Gastrocnemius medialis (tissue), 4 donors: ENCODE results near the gene INPPL1. TPM values are rescaled to one million over a fixed set of nuclear protein-coding genes. Genes with fewer than 3 reads are reported as not detected.

Experiments
- ATAC-seq, 2 donors: fragments of 150-250 bp; one replicate each; pipeline ENCODE4 v1.9.1; 2016
- DNase-seq, 2 donors: peaks; one replicate each; pipeline ENCODE4 v3.0.0-alpha.2; 2019
- H3K27ac ChIP-seq, 4 donors: fragments of 200-600 bp; sonication (generic); 1 replicate in 1 of 4; 2 replicates in 3 of 4; pipeline ENCODE4 v1.5.1; 2016 to 2018; ENCODE audit warnings: mild to moderate bottlenecking in 2 of 4, moderate library complexity in 1 of 4
- H3K27me3 ChIP-seq, 3 donors: fragments of 200-600 bp; sonication (generic) in 2 of 3; 1 replicate in 1 of 3; 2 replicates in 2 of 3; pipeline versions ENCODE4 v1.5.1 to v1.6.0; 2016 to 2019; ENCODE audit warnings: mild to moderate bottlenecking in 1 of 3, moderate library complexity in 1 of 3
- H3K36me3 ChIP-seq, 2 donors: fragments of 200-600 bp; sonication (generic) in 1 of 2; one replicate each; pipeline ENCODE4 v1.5.1; 2017 to 2018
- H3K4me1 ChIP-seq, 2 donors: fragments of 200-600 bp; sonication (generic) in 1 of 2; one replicate each; pipeline ENCODE4 v1.5.1; 2016 to 2017; ENCODE audit warnings: mild to moderate bottlenecking in 2 of 2
- H3K4me3 ChIP-seq, 4 donors: fragments of 200-600 bp; sonication (generic) in 3 of 4; 1 replicate in 1 of 4; 2 replicates in 3 of 4; pipeline ENCODE4 v1.5.1; 2016 to 2019; ENCODE audit warnings: mild to moderate bottlenecking in 2 of 4
- H3K9me3 ChIP-seq, 3 donors: fragments of 200-600 bp; sonication (generic) in 2 of 3; 1 replicate in 1 of 3; 2 replicates in 2 of 3; pipeline ENCODE4 v1.5.1; 2016 to 2019
- POLR2A ChIP-seq, 2 donors: fragments of 450-650 bp; IDR thresholded peaks; one replicate each; pipeline ENCODE4 v1.6.1; 2017; ENCODE audit warnings: antibody characterized with exemption in 2 of 2, mild to moderate bottlenecking in 2 of 2, moderate library complexity in 2 of 2
- in situ Hi-C, 4 donors: fragments of 200-750 bp; cut with MboI; loops; one replicate each; pipeline versions ENCODE4 v1.15.0 to v1.8.0; 2017; ENCODE audit warnings: low sequenced_read_pairs in 4 of 4
- intact Hi-C: fragments of 100-400 bp; cut with DNase I; formaldehyde crosslinking; loops from one replicate; pipeline ENCODE4 v1.15.1; 2023; ENCODE audit warnings: low total_unique reads
- total RNA-seq, 4 donors: library from RNA; depleted of rRNA; stranded (reverse); fragments of >200 nt; gene quantifications; one replicate each; pipeline versions ENCODE4 v1.1.0 to v1.2.3, GENCODE V29; 2016
- TF ChIP-seq, protein P1 (sequence below), 5 experiments: fragments of 450-650 bp in 3 of 5; fragments of 200-600 bp in 2 of 5; sonication (generic) in 2 of 5; IDR thresholded peaks in 4 of 5; conservative IDR thresholded peaks in 1 of 5; 1 replicate in 4 of 5; 2 replicates in 1 of 5; pipeline ENCODE4 v1.5.1; 2016 to 2019; ENCODE audit warnings: antibody characterized with exemption in 5 of 5, mild to moderate bottlenecking in 3 of 5, moderate library complexity in 3 of 5

The INPPL1 gene
- total RNA-seq, 4 donors from 2014 or later: 75.6 to 112 (median 107) TPM

DNA sequence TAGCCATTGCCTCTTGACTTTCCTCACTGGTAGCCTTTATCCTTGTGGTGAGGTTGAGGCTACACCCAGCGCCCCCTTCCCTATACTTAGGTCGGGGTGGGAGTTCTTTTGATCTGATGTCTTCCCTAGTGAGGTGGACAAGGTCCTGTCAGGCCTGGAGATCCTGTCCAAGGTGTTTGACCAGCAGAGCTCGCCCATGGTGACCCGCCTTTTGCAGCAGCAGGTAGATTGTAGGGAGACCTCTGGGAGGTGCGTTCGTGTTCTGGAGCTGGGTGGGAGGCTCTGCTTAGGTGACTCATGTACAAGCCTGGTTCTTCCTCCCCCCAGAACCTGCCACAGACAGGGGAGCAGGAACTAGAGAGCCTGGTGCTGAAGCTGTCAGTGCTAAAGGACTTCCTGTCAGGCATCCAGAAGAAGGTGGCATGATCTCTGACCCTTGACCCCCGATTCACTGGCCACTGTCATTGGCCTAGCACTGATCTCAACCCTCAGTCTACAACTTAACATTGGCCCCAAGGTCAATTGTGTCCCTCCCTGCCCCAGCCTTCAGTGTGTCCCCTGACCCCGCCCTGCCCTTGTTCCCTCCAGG is 4.9 kb downstream of the INPPL1 start:
- H3K4me1 ChIP-seq: peaks cover 9 to 18% of the 10 kb centered on the region in 2 donors
- no peaks in the 10 kb centered on the region for H3K27me3 ChIP-seq
- peaks cover 0 to 72% of the 10 kb centered on the region in 2 donors for H3K36me3 ChIP-seq
- no peaks in the 10 kb centered on the region for H3K9me3 ChIP-seq
- in situ Hi-C loops: no loop called here
- DNase-seq: no peak
- H3K27ac ChIP-seq: no peak overlapping the region
- intact Hi-C loops: no loop called here
- no peak for TF ChIP-seq POLR2A (IDR thresholded peaks at IDR 0.05)
- TF ChIP-seq, protein P1, sequence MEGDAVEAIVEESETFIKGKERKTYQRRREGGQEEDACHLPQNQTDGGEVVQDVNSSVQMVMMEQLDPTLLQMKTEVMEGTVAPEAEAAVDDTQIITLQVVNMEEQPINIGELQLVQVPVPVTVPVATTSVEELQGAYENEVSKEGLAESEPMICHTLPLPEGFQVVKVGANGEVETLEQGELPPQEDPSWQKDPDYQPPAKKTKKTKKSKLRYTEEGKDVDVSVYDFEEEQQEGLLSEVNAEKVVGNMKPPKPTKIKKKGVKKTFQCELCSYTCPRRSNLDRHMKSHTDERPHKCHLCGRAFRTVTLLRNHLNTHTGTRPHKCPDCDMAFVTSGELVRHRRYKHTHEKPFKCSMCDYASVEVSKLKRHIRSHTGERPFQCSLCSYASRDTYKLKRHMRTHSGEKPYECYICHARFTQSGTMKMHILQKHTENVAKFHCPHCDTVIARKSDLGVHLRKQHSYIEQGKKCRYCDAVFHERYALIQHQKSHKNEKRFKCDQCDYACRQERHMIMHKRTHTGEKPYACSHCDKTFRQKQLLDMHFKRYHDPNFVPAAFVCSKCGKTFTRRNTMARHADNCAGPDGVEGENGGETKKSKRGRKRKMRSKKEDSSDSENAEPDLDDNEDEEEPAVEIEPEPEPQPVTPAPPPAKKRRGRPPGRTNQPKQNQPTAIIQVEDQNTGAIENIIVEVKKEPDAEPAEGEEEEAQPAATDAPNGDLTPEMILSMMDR (IDR thresholded peaks at IDR 0.05 in 4 of 5, conservative IDR thresholded peaks at IDR 0.05 in 1 of 5): no peak
- H3K4me3 ChIP-seq: no peak overlapping the region
- ATAC-seq: no peak

- H3K4me3 ChIP-seq: no peak overlapping the region
- no peak for TF ChIP-seq POLR2A (IDR thresholded peaks at IDR 0.05)
- TF ChIP-seq, protein P1 (IDR thresholded peaks at IDR 0.05 in 4 of 5, conservative IDR thresholded peaks at IDR 0.05 in 1 of 5): no peak
- ATAC-seq (no peak), DNase-seq (no peak)
- H3K27ac ChIP-seq: no peak overlapping the region
- no peaks in the 10 kb centered on the region for H3K9me3 ChIP-seq
- intact Hi-C loops (no loop called here), in situ Hi-C loops (loop anchor here in 1 of 4 donors (10.0 kb wide), 1 partner anchor 195 kb away; no protein-coding TSS in a partner anchor)
- no peaks in the 10 kb centered on the region for H3K27me3 ChIP-seq
- H3K36me3 ChIP-seq: peaks cover 0 to 80% of the 10 kb centered on the region in 2 donors
- peaks cover 8 to 17% of the 10 kb centered on the region in 2 donors for H3K4me1 ChIP-seq
These were observed 5.6 kb downstream of the INPPL1 start for GRCh38 chr11:72229925-72230763.

GRCh38 chr11:72230764-72231365 is 6.3 kb downstream of the INPPL1 start:
- Histone ChIP-seq H3K27ac (no peak overlapping the region), H3K9me3 (no peaks in the 10 kb centered on the region), H3K36me3 (peaks cover 0 to 85% of the 10 kb centered on the region in 2 donors), H3K4me1 (peaks cover 1 to 9% of the 10 kb centered on the region in 2 donors), H3K27me3 (no peaks in the 10 kb centered on the region), H3K4me3 (no peak overlapping the region)
- intact Hi-C loops (no loop called here), in situ Hi-C loops (loop anchor here in 1 of 4 donors (10.0 kb wide), 1 partner anchor 194 kb away; no protein-coding TSS in a partner anchor)
- DNase-seq (no peak), ATAC-seq (no peak)
- TF ChIP-seq POLR2A (IDR thresholded peaks at IDR 0.05): no peak
- TF ChIP-seq, protein P1 (IDR thresholded peaks at IDR 0.05 in 4 of 5, conservative IDR thresholded peaks at IDR 0.05 in 1 of 5): no peak

GRCh38 chr11:72231396-72232259 is 7.1 kb downstream of the INPPL1 start:
- H3K27me3 ChIP-seq: no peaks in the 10 kb centered on the region
- TF ChIP-seq POLR2A (IDR thresholded peaks at IDR 0.05): no peak
- TF ChIP-seq, protein P1 (IDR thresholded peaks at IDR 0.05 in 4 of 5, conservative IDR thresholded peaks at IDR 0.05 in 1 of 5): no peak
- no peak overlapping the region for H3K27ac ChIP-seq
- no peak overlapping the region for H3K4me3 ChIP-seq
- in situ Hi-C loops (loop anchor here in 1 of 4 donors (10.0 kb wide), 1 partner anchor 193 kb away; no protein-coding TSS in a partner anchor), intact Hi-C loops (no loop called here)
- no peaks in the 10 kb centered on the region for H3K9me3 ChIP-seq
- peaks cover 0 to 85% of the 10 kb centered on the region in 2 donors for H3K36me3 ChIP-seq
- H3K4me1 ChIP-seq: peaks cover 4 to 5% of the 10 kb centered on the region in 2 donors
- DNase-seq: no peak
- no peak for ATAC-seq
